T-cell (primary cell): ENCODE measurements around the gene ZCCHC14. TPM values are rescaled to one million over a fixed set of nuclear protein-coding genes. Genes with fewer than 3 reads are reported as not detected.
"Not testable (repeated sequence)": the region's sequence is repeated elsewhere in the genome, so short reads cannot be mapped to it uniquely, and the experiment has no call there.

Source experiments
- ATAC-seq, 4 experiments: fragments of 200-7000 bp in 3 of 4; fragments of 150-1000 bp in 1 of 4; cut with Tn5 transposase; replicated peaks in 1 of 4; 1 replicate in 3 of 4; 2 replicates in 1 of 4; pipeline ENCODE4 v1.10.0; 2021; ENCODE audit warnings: moderate library complexity in 3 of 4, mild to moderate bottlenecking in 2 of 4, moderate number of reproducible peaks in 1 of 4
- CTCF ChIA-PET, 2 donors: fragments of 300-600 bp; sonication (Branson Sonifier 250); formaldehyde crosslinking; loops; one replicate each; lab custom pipeline; 2022; ENCODE audit warnings: antibody characterized with exemption in 2 of 2; lab: Charles Lee
- POLR2A ChIA-PET, 2 donors: fragments of 300-600 bp; sonication (Branson Sonifier 250); formaldehyde crosslinking; loops; one replicate each; lab custom pipeline; 2022; ENCODE audit warnings: antibody characterized with exemption in 2 of 2; lab: Charles Lee
- DNase-seq, 35 experiments: peaks; one replicate each; pipeline versions ENCODE4 v3.0.0 to v3.0.0-alpha.2; 2013 to 2023
- H3K27ac ChIP-seq: one replicate; pipeline ENCODE4 v1.5.1; 2013; ENCODE audit warnings: low read length
- H3K27me3 ChIP-seq, 2 experiments: replicated peaks in 1 of 2; 1 replicate in 1 of 2; 2 replicates in 1 of 2; pipeline versions ENCODE4 v1.6.1 to v1.7.0; 2013; ENCODE audit warnings: low read length in 1 of 2, mixed read lengths in 1 of 2; ENCODE audit not compliant: control insufficient read depth in 2 of 2, insufficient read depth in 2 of 2; ENCODE audit errors: extremely low read depth in 1 of 2
- H3K36me3 ChIP-seq, 2 donors: 1 replicate in 1 of 2; 2 replicates in 1 of 2; pipeline versions ENCODE4 v1.6.1 to v1.7.0; 2013; ENCODE audit warnings: low read length in 1 of 2; ENCODE audit not compliant: control insufficient read depth in 2 of 2, insufficient read depth in 1 of 2; ENCODE audit errors: extremely low read depth in 1 of 2
- H3K4me1 ChIP-seq, 2 experiments: 1 replicate in 1 of 2; 2 replicates in 1 of 2; pipeline versions ENCODE4 v1.6.1 to v1.7.0; 2013; ENCODE audit warnings: low read length in 2 of 2, mixed read lengths in 1 of 2; ENCODE audit not compliant: insufficient read depth in 2 of 2, control insufficient read depth in 1 of 2; ENCODE audit errors: extremely low read depth in 1 of 2
- H3K4me3 ChIP-seq, 2 donors: 1 replicate in 1 of 2; 2 replicates in 1 of 2; pipeline versions ENCODE4 v1.5.1 to v1.7.0; 2013; ENCODE audit warnings: mild to moderate bottlenecking in 2 of 2, low read length in 1 of 2, moderate library complexity in 1 of 2; ENCODE audit not compliant: control insufficient read depth in 1 of 2; ENCODE audit errors: extremely low read depth in 1 of 2
- H3K9me3 ChIP-seq: 2 replicates; pipeline ENCODE4 v1.7.0; 2013
- H3K27ac Mint-ChIP-seq, 2 donors: one replicate each; pipeline ENCODE4 v1.8.0; 2020 to 2021; ENCODE audit warnings: mild to moderate bottlenecking in 2 of 2, mixed read lengths in 2 of 2
- H3K27me3 Mint-ChIP-seq, 2 donors: one replicate each; pipeline ENCODE4 v1.8.0; 2021 to 2022; ENCODE audit warnings: mixed read lengths in 2 of 2
- H3K36me3 Mint-ChIP-seq: one replicate; pipeline ENCODE4 v1.8.0; 2021; ENCODE audit warnings: mixed read lengths
- H3K4me1 Mint-ChIP-seq, 3 donors: one replicate each; pipeline ENCODE4 v1.8.0; 2020 to 2022; ENCODE audit warnings: mixed read lengths in 3 of 3, mild to moderate bottlenecking in 1 of 3
- H3K4me3 Mint-ChIP-seq, 3 donors: one replicate each; pipeline ENCODE4 v1.8.0; 2020 to 2022; ENCODE audit warnings: mild to moderate bottlenecking in 3 of 3, mixed read lengths in 3 of 3, moderate library complexity in 3 of 3
- H3K9me3 Mint-ChIP-seq, 3 donors: one replicate each; pipeline ENCODE4 v1.8.0; 2020 to 2022; ENCODE audit warnings: mixed read lengths in 3 of 3
- WGBS: methylation state at CpG from one replicate; pipeline ENCODE4 v1.1.5; 2013; ENCODE audit warnings: missing lambda C conversion rate; ENCODE audit not compliant: insufficient coverage; 5-methylcytosine and 5-hydroxymethylcytosine counted together
- total RNA-seq, 35 experiments: library from RNA in 6 of 35; stranded (reverse) in 6 of 35; fragments of 120-200 nt in 1 of 35; gene quantifications; one replicate each; pipeline versions ENCODE4 v1.2.1 to v1.2.4 and lab custom pipeline; 2013 to 2026

ZCCHC14 gene
- total RNA-seq, 5 donors from 2014 or later (not counting 1 experiment from before 2014, with no cell fraction given), result 23.7 to 32.6 (median 27.3) TPM

DNA sequence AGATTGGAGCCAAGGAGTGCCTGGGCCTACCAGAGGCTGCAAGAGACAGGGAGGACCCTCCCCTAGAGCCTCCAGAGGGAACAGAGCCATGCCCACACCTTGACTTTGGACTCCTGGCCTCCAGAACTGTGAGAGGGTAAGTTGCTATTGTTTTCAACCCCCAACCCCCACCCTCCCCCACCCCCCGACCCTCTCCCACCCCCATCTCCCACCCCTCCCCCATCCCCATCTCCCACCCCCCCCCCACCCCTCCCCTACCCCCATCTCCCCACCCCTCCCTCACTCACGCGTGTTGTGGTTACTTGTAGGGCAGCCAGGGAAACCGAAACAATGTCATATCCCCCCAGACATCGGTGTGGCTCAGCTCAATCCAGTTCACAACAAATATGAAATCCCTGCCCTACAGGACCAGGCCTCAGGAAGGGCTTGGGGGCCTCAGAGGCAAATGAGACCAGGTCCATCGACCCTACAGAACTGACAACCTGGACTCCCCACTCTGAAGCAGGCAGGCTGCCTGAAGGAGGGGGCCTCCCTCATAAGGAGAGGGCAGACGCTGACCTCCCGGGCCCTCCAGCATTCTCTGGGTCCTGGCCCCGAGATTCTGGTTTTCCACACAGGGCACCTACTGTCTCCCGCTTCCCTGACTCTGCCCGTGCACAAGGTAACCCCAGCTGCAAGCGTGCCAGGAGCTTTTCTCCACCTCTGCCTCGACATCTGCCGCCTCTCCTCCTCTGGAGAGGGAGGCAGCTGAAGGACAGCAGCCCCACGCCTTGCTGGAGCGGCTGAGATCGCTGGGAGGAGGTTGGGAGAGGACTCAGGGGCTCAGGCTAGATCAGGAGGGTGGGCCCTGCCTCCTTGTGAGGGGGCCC lies 3.0 kb upstream of the ZCCHC14 start:
- 72% methylated on average over 4 of the region's 17 CpGs for WGBS
- Histone ChIP-seq H3K27ac (no peak overlapping the region), H3K36me3 (no peaks in the 10 kb centered on the region), H3K9me3 (no peaks in the 10 kb centered on the region), H3K4me1 (peaks cover 2 to 43% of the 10 kb centered on the region in 2 experiments), H3K27me3 (peaks cover 0 to 6% of the 10 kb centered on the region in 2 experiments), H3K4me3 (no peak overlapping the region)
- Mint-ChIP-seq H3K4me3 (peak overlapping the region in 1 of 3 donors; percentile 9), H3K27me3 (no peaks in the 10 kb centered on the region), H3K27ac (no peak overlapping the region), H3K36me3 (no peaks in the 10 kb centered on the region), H3K9me3 (no peaks in the 10 kb centered on the region), H3K4me1 (peaks cover 23 to 36% (median 29%) of the 10 kb centered on the region in 3 donors)
- DNase-seq, result no peak
- ChIA-PET CTCF (no interaction called here), POLR2A (no interaction called here)
- no peak for ATAC-seq

GRCh38 chr16:87493608-87494280 lies 920 bp upstream of the ZCCHC14 start:
- H3K27me3 ChIP-seq, result peaks cover 0 to 3% of the 10 kb centered on the region in 2 experiments
- Mint-ChIP-seq H3K27me3 (no peaks in the 10 kb centered on the region), H3K36me3 (no peaks in the 10 kb centered on the region), H3K9me3 (no peaks in the 10 kb centered on the region), H3K4me3 (peak overlapping the region; percentile 84 to 91 (median 90)), H3K4me1 (peaks cover 44 to 57% (median 49%) of the 10 kb centered on the region in 3 donors), H3K27ac (peak overlapping the region in 1 of 2 donors; percentile 8)
- POLR2A ChIA-PET, result interaction anchor here in 1 of 2 donors (0.6 kb wide), 1 partner anchor 30 kb away, joined by 6 read pairs; no protein-coding TSS in a partner anchor
- peaks cover 18 to 58% of the 10 kb centered on the region in 2 experiments for H3K4me1 ChIP-seq
- H3K36me3 ChIP-seq, result no peaks in the 10 kb centered on the region
- no peak for ATAC-seq
- peak overlapping the region; percentile 28 for H3K27ac ChIP-seq
- peak in 1 of 35 experiments; percentile 17 for DNase-seq
- CTCF ChIA-PET, result no interaction called here
- 80% methylated on average over 2 of the region's 23 CpGs for WGBS
- no peaks in the 10 kb centered on the region for H3K9me3 ChIP-seq
- H3K4me3 ChIP-seq, result peak overlapping the region; percentile 59 to 65

GRCh38 chr16:87492291-87492630 lies 563 bp downstream of the ZCCHC14 start:
- DNase-seq (no peak), ATAC-seq (no peak)
- H3K9me3 Mint-ChIP-seq, result no peaks in the 10 kb centered on the region
- Histone ChIP-seq H3K9me3 (no peaks in the 10 kb centered on the region), H3K4me1 (peaks cover 21 to 68% of the 10 kb centered on the region in 2 experiments), H3K4me3 (no peak overlapping the region), H3K27me3 (peaks cover 0 to 7% of the 10 kb centered on the region in 2 experiments), H3K27ac (no peak overlapping the region), H3K36me3 (no peaks in the 10 kb centered on the region)
- 1% methylated on average over 70 of the region's 74 CpGs for WGBS
- H3K4me1 Mint-ChIP-seq, result peaks cover 51 to 68% (median 62%) of the 10 kb centered on the region in 3 donors
- no peaks in the 10 kb centered on the region for H3K27me3 Mint-ChIP-seq
- H3K4me3 Mint-ChIP-seq, result peak overlapping the region in 1 of 3 donors; percentile 89
- H3K36me3 Mint-ChIP-seq, result no peaks in the 10 kb centered on the region
- H3K27ac Mint-ChIP-seq, result no peak overlapping the region
- ChIA-PET POLR2A (no interaction called here), CTCF (no interaction called here)

GRCh38 chr16:87491522-87492290 lies 1.1 kb downstream of the ZCCHC14 start:
- Mint-ChIP-seq H3K27me3 (no peaks in the 10 kb centered on the region), H3K36me3 (no peaks in the 10 kb centered on the region), H3K4me1 (peaks cover 55 to 69% (median 63%) of the 10 kb centered on the region in 3 donors), H3K9me3 (no peaks in the 10 kb centered on the region), H3K27ac (peak overlapping the region; percentile 55 to 68), H3K4me3 (peak overlapping the region; percentile 81 to 89 (median 83))
- Histone ChIP-seq H3K27me3 (peaks cover 0 to 7% of the 10 kb centered on the region in 2 experiments), H3K36me3 (no peaks in the 10 kb centered on the region), H3K4me1 (peaks cover 21 to 66% of the 10 kb centered on the region in 2 experiments), H3K4me3 (peak overlapping the region; percentile 39 to 51), H3K27ac (no peak overlapping the region), H3K9me3 (no peaks in the 10 kb centered on the region)
- ChIA-PET CTCF (no interaction called here), POLR2A (no interaction called here)
- peak in 10 of 35 experiments; percentile 10 to 42 (median 24) for DNase-seq
- ATAC-seq, result no peak
- WGBS, result 37% methylated on average over 67 of the region's 80 CpGs

- H3K27me3 Mint-ChIP-seq, H3K27ac ChIP-seq, H3K27me3 ChIP-seq, H3K9me3 Mint-ChIP-seq, H3K36me3 Mint-ChIP-seq, CTCF ChIA-PET, H3K36me3 ChIP-seq, POLR2A ChIA-PET, H3K9me3 ChIP-seq: not testable (repeated sequence)
- H3K27ac Mint-ChIP-seq, result peak overlapping the region; percentile 65 to 79
- peak overlapping the region; percentile 36 to 51 for H3K4me3 ChIP-seq
- 64% methylated on average over 23 of the region's 45 CpGs for WGBS
- DNase-seq (peak in 34 of 35 experiments; percentile 19 to 69 (median 52)), ATAC-seq (peak in 3 of 4 experiments; percentile 10 to 44 (median 12))
- peaks cover 55 to 69% (median 63%) of the 10 kb centered on the region in 3 donors for H3K4me1 Mint-ChIP-seq
- peak overlapping the region; percentile 81 to 89 (median 83) for H3K4me3 Mint-ChIP-seq
- peaks cover 23 to 58% of the 10 kb centered on the region in 2 experiments for H3K4me1 ChIP-seq
Measured at GRCh38 chr16:87490799-87491521, 1.9 kb downstream of the ZCCHC14 start.
